Tibial artery (tissue), 4 donors: ENCODE measurements around the gene CSNK1E.
A peak's percentile ranks its signal among the peaks of the same experiment; 100 is the strongest.
"Not testable (repeated sequence)": the region's sequence is repeated elsewhere in the genome, so short reads cannot be mapped to it uniquely, and the experiment has no call there.

Experiments
- DNase-seq, 2 donors: peaks; one replicate each; pipeline ENCODE4 v3.0.0-alpha.2; 2019
- H3K27ac ChIP-seq, 2 donors: fragments of 200-600 bp; sonication (generic) in 1 of 2; 1 replicate in 1 of 2; 2 replicates in 1 of 2; pipeline ENCODE4 v1.5.1; 2018 to 2019; ENCODE audit warnings: mild to moderate bottlenecking in 1 of 2
- H3K27me3 ChIP-seq, 2 donors: fragments of 200-600 bp; sonication (generic) in 1 of 2; one replicate each; pipeline versions ENCODE4 v1.5.1 to v1.6.0; 2016 to 2019
- H3K36me3 ChIP-seq, 3 donors: fragments of 200-600 bp; sonication (generic) in 2 of 3; one replicate each; pipeline ENCODE4 v1.5.1; 2016 to 2019; ENCODE audit warnings: mild to moderate bottlenecking in 2 of 3
- H3K4me1 ChIP-seq, 4 donors: fragments of 200-600 bp; sonication (generic) in 2 of 4; 1 replicate in 3 of 4; 2 replicates in 1 of 4; pipeline ENCODE4 v1.5.1; 2016 to 2019
- H3K4me3 ChIP-seq, 2 donors: fragments of 200-600 bp; sonication (generic) in 1 of 2; 1 replicate in 1 of 2; 2 replicates in 1 of 2; pipeline ENCODE4 v1.5.1; 2018 to 2019; ENCODE audit warnings: mild to moderate bottlenecking in 2 of 2
- H3K9me3 ChIP-seq, 3 donors: fragments of 200-600 bp; sonication (generic) in 1 of 3; one replicate each; pipeline ENCODE4 v1.5.1; 2016 to 2019
- intact Hi-C: fragments of 100-400 bp; cut with DNase I; formaldehyde crosslinking; loops from one replicate; pipeline ENCODE4 v1.15.0; 2023; ENCODE audit warnings: low total_unique reads
- TF ChIP-seq, protein P1 (sequence below), 2 experiments: fragments of 200-600 bp in 1 of 2; fragments of 450-650 bp in 1 of 2; IDR thresholded peaks; one replicate each; pipeline ENCODE4 v1.5.1; 2017 to 2019; ENCODE audit warnings: antibody characterized with exemption in 2 of 2, mild to moderate bottlenecking in 1 of 2, moderate library complexity in 1 of 2

CSNK1E gene

DNA sequence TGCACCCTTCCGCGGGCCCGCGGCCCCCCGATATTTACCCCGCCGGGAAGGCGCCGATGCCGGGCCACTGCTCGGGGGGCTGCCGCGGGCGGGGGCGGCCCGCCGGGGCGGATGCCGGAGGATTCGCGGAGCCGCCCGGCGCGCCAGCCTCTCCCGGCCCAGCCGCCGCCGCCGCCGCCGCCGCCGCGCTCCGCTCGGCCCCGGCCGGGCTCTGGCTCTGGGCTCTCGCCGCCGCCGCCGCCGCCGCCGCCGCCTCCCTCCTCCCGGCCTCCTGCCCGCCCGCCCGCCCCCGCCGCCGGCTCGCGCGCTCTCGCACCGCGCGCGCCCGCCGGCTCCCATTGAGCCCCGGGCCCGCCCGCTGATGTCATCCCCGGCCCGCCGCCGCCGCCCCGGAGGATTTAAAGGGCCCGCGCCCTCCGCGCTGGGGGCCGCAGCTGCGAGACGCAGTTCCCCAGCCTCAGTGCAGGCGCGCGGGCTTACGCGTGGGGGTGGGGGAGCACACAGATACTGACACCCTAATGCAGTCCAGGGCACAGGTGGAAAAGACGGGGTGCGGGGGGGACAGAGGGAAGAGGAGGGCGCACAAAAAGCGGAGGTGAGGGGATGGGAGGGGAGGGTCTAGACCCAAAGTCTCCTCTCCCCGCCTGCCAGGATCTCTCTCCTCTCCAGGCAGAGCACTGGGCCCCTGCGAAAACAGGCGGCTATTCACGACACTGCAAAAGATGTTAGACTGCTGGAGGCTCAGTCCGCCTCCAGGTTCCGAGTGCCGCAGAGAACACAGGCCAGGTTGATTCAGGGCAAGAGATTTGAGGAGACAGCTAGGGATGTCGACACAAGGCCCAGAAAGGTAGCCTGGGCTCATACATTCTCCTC lies at the start of gene CSNK1E:
TSS of gene CSNK1E (minus strand) at position 312 of the 873 bp plus-strand sequence. CDS start 3,276 bp downstream, outside the sequence.
- H3K27me3 ChIP-seq = no peaks in the 10 kb centered on the region
- TF ChIP-seq, protein P1, sequence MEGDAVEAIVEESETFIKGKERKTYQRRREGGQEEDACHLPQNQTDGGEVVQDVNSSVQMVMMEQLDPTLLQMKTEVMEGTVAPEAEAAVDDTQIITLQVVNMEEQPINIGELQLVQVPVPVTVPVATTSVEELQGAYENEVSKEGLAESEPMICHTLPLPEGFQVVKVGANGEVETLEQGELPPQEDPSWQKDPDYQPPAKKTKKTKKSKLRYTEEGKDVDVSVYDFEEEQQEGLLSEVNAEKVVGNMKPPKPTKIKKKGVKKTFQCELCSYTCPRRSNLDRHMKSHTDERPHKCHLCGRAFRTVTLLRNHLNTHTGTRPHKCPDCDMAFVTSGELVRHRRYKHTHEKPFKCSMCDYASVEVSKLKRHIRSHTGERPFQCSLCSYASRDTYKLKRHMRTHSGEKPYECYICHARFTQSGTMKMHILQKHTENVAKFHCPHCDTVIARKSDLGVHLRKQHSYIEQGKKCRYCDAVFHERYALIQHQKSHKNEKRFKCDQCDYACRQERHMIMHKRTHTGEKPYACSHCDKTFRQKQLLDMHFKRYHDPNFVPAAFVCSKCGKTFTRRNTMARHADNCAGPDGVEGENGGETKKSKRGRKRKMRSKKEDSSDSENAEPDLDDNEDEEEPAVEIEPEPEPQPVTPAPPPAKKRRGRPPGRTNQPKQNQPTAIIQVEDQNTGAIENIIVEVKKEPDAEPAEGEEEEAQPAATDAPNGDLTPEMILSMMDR (IDR thresholded peaks at IDR 0.05) = no peak
- peaks cover 8 to 52% (median 45%) of the 10 kb centered on the region in 4 donors for H3K4me1 ChIP-seq
- H3K9me3 ChIP-seq = no peaks in the 10 kb centered on the region
- H3K4me3 ChIP-seq = peak within 1 kb of the TSS; percentile 91 to 94
- intact Hi-C loops = loop anchor here (10.0 kb wide), 1 partner anchor 113 kb away; the partner anchor contains the start of gene MAFF
- DNase-seq = peak; percentile 83 to 92
- H3K27ac ChIP-seq = peak within 1 kb of the TSS; percentile 98 to 100
- H3K36me3 ChIP-seq = peaks cover 0 to 15% (median 0%) of the 10 kb centered on the region in 3 donors

DNA sequence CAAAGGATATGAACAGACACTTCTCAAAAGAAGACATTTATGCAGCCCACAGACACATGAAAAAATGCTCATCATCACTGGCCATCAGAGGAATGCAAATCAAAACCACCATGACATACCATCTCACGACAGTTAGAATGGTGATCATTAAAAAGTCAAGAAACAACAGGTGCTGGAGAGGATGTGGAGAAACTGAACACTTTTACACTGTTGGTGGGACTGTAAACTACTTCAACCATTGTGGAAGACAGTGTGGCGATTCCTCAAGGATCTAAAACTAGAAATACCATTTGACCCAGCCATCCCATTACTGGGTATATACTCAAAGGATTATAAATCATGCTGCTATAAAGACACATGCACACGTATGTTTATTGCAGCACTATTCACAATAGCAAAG lies 48.6 kb upstream of the CSNK1E start:
- H3K27me3 ChIP-seq, H3K27ac ChIP-seq, H3K36me3 ChIP-seq, DNase-seq, H3K9me3 ChIP-seq, H3K4me1 ChIP-seq, H3K4me3 ChIP-seq, intact Hi-C loops: not testable (repeated sequence)

DNA sequence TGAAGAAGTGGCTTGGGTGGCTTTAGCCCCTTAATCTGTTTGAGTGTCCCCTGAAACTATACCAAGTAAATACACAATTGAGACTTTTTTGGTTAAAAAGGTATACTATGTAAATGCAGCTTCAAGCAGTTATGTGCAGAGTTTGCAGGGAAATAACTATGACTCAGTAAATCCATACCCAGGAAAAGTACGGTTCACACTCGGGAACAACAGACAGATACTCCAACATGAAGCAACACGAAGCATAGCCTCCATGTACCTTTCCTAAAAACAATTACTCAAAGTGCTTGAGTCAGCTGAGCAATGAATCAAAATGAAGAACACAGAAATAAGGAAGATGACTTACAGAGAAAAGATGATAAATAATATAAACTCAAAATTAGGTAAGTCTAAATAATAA lies 47.9 kb upstream of the CSNK1E start:
- intact Hi-C loops, DNase-seq, H3K4me1 ChIP-seq, H3K36me3 ChIP-seq, H3K4me3 ChIP-seq, H3K27ac ChIP-seq, H3K27me3 ChIP-seq, H3K9me3 ChIP-seq: not testable (repeated sequence)

DNA sequence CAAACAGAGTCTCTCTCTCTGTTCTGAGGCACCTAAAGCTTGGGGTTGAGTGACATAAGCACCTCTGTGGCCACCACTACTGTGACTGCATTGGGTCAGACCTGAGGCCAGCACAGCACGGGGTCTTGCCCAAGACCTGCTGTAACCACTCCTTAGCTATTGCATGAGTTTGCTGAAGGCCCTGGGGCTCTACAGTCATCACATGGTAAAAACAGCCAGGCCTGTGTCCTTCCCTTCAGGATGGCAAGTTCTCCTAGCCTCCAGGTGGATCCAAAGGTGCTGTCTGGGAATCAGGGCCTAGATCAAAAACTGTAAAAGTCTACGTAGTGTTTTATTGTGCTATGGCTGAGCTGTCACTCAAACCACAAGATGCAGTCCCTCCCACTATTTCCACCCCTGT lies 43.3 kb upstream of the CSNK1E start:
- H3K9me3 ChIP-seq, H3K27ac ChIP-seq, H3K27me3 ChIP-seq, DNase-seq, H3K4me3 ChIP-seq, H3K4me1 ChIP-seq, H3K36me3 ChIP-seq, intact Hi-C loops: not testable (repeated sequence)

DNA sequence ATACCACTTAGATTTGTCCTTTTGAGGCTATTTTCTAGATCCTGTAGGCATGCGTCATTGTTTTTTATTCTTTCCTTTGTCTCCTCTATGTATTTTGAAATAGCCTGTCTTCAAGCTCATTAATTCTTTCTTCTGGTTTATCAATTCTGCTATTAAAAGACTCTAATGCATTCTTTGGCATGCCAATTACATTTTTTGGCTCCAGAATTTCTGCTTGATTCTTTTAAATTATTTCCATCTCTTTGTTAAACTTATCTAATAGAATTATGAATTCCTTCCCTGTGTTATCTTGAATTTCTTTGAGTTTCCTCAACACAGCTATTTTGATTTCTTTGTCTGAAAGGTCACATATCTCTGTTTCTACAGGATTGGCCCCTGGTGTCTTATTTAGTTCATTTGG lies 42.6 kb upstream of the CSNK1E start:
- not testable (repeated sequence) for DNase-seq

DNA sequence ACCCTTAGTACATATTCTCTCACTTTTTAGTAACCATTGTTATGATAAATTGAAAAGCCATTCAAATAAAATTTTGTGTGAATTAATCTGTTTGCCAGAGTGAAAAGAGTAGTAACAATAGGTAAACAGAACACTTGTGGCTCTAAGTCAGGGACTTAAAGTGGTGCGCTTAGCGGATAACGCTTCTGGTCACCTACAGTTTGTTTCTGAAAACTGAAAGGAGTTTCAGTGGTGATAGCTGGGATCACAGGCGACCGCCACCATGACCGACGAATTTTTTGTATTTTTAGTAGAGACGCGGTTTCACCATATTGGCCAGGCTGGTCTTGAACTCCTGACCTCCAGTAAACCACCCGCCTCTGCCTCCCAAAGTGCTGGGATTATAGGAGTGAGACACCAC lies 40.7 kb upstream of the CSNK1E start:
- H3K27me3 ChIP-seq, H3K4me1 ChIP-seq, H3K4me3 ChIP-seq, DNase-seq, H3K27ac ChIP-seq, intact Hi-C loops, H3K9me3 ChIP-seq: not testable (repeated sequence)
- H3K36me3 ChIP-seq = peaks cover 0 to 17% (median 4%) of the 10 kb centered on the region in 3 donors

More for the DNA sequence above, 42.6 kb upstream of the CSNK1E start:
- H3K9me3 ChIP-seq, H3K4me1 ChIP-seq, intact Hi-C loops, H3K4me3 ChIP-seq, H3K27me3 ChIP-seq, H3K27ac ChIP-seq: not testable (repeated sequence)
- H3K36me3 ChIP-seq = peaks cover 0 to 12% (median 0%) of the 10 kb centered on the region in 3 donors

DNA sequence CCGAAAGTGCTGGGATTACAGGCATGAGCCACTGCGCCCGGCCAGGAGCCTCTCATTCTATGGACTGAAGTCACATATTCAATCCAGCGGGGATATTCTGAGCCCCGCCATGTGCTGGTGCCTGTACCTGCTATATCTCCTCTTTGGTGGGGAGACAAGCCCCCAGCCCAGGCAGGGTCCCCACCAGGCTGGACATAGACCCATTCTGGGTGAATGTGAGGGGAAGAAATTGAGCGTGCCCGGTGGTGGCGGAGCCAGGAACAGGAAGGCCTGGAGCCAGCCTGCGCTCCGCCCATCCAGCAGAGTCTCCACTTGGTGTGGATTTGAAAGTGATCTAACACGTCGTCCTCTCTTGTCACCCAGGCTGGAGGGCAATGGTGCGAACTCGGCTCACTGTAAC lies 38.0 kb upstream of the CSNK1E start:
- intact Hi-C loops = no loop called here
- Histone ChIP-seq H3K27me3 (peaks cover 0 to 6% of the 10 kb centered on the region in 2 donors), H3K27ac (no peak overlapping the region), H3K36me3 (peaks cover 0 to 12% (median 4%) of the 10 kb centered on the region in 3 donors), H3K4me1 (peaks cover 0 to 7% (median 3%) of the 10 kb centered on the region in 4 donors), H3K4me3 (no peak overlapping the region), H3K9me3 (no peaks in the 10 kb centered on the region)
- TF ChIP-seq, protein P1 (IDR thresholded peaks at IDR 0.05) = no peak
- peak in 1 of 2 donors; percentile 47 for DNase-seq

DNA sequence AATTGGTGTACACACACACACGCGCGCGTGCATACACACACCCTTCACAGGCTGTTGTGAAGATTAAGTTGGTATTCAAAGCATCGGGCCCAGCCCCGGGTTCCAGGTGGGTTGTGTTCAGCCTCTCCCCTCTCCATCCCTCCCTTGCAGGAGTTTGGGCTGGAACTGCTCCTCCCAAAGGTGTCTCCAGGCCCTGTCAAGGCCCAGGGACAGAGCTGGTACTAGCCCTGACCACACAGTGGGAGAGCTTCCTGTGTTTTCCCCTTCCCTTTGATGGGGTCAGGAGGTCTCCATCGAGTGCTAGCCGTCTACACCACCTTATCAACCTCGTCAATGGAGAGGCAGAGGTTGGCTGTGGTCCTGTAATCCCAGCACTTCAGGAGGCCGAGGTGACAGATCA lies 36.5 kb upstream of the CSNK1E start:
- peaks cover 0 to 7% (median 3%) of the 10 kb centered on the region in 4 donors for H3K4me1 ChIP-seq
- no peak for DNase-seq
- TF ChIP-seq, protein P1 (IDR thresholded peaks at IDR 0.05) = no peak
- no peaks in the 10 kb centered on the region for H3K9me3 ChIP-seq
- H3K36me3 ChIP-seq = peaks cover 0 to 12% (median 4%) of the 10 kb centered on the region in 3 donors
- no peak overlapping the region for H3K27ac ChIP-seq
- peaks cover 0 to 17% of the 10 kb centered on the region in 2 donors for H3K27me3 ChIP-seq
- intact Hi-C loops = loop anchor here (5.0 kb wide), 4 partner anchors 91 to 301 kb away; partner anchors contain the start of gene BAIAP2L2
- H3K4me3 ChIP-seq = no peak overlapping the region
